PC-3 (cell line): ENCODE data around the gene CNTFR. TPM values are rescaled to one million over a fixed set of nuclear protein-coding genes. Genes with fewer than 3 reads are reported as not detected.

Experiments
- ATAC-seq: fragments of 200-7000 bp; cut with Tn5 transposase; 2 replicates; pipeline ENCODE4 v1.9.1; 2020; ENCODE audit warnings: mild to moderate bottlenecking, moderate library complexity
- BruUV-seq: library from RNA; stranded (reverse); fragments of 400-500 nt; replicated peaks from 2 replicates; lab custom pipeline; 2021; lab: Mats Ljungman, UMichigan
- CTCF ChIA-PET: fragments of 300-600 bp; sonication (Branson Sonifier 250); formaldehyde crosslinking; loops from one replicate; lab custom pipeline; 2022; ENCODE audit warnings: antibody characterized with exemption; lab: Charles Lee
- POLR2A ChIA-PET: fragments of 300-600 bp; sonication (Branson Sonifier 250); formaldehyde crosslinking; loops from one replicate; lab custom pipeline; 2022; ENCODE audit warnings: antibody characterized with exemption; ENCODE audit not compliant: unreplicated experiment; lab: Charles Lee
- DNase-seq: peaks from one replicate; pipeline ENCODE4 v3.0.0-alpha.2; 2015
- H2AFZ ChIP-seq: fragments of 300-600 bp; sonication (generic); 2 replicates; pipeline ENCODE4 v1.6.0; 2016; ENCODE audit warnings: antibody characterized with exemption, low read length
- H3F3A ChIP-seq: fragments of 300-600 bp; sonication (generic); one replicate; pipeline ENCODE4 v1.6.0; 2017; ENCODE audit warnings: antibody characterized with exemption, low read length, control low read depth, mild to moderate bottlenecking; ENCODE audit not compliant: unreplicated experiment
- H3K27ac ChIP-seq: fragments of 300-600 bp; sonication (generic); 2 replicates; pipeline ENCODE4 v1.5.1; 2016; ENCODE audit warnings: mild to moderate bottlenecking, low read length
- H3K27me3 ChIP-seq: fragments of 300-600 bp; sonication (generic); 2 replicates; pipeline ENCODE4 v1.6.1; 2016; ENCODE audit warnings: low read length, mixed read lengths
- H3K36me3 ChIP-seq: fragments of 300-600 bp; sonication (generic); 2 replicates; pipeline ENCODE4 v1.6.1; 2016; ENCODE audit warnings: low read depth, mixed run types, low read length, mixed read lengths
- H3K4me1 ChIP-seq: fragments of 300-600 bp; sonication (generic); 2 replicates; pipeline ENCODE4 v1.5.1; 2016; ENCODE audit warnings: low read length; ENCODE audit not compliant: insufficient read depth
- H3K4me2 ChIP-seq: fragments of 300-600 bp; sonication (generic); 2 replicates; pipeline ENCODE4 v1.6.0; 2016; ENCODE audit warnings: low read length
- H3K4me3 ChIP-seq: fragments of 300-600 bp; sonication (generic); 2 replicates; pipeline ENCODE4 v1.5.1; 2016; ENCODE audit warnings: mild to moderate bottlenecking, low read length, mixed read lengths
- H3K79me2 ChIP-seq: fragments of 300-600 bp; sonication (generic); 2 replicates; pipeline ENCODE4 v1.6.1; 2017; ENCODE audit warnings: low read length, mixed read lengths
- H3K9ac ChIP-seq: fragments of 300-600 bp; sonication (generic); 2 replicates; pipeline ENCODE4 v1.6.0; 2016; ENCODE audit warnings: mild to moderate bottlenecking, low read length
- H3K9me2 ChIP-seq: fragments of 300-600 bp; sonication (generic); replicated peaks from 2 replicates; pipeline ENCODE4 v1.6.1; 2016; ENCODE audit warnings: mixed run types, low read length, mixed read lengths
- H3K9me3 ChIP-seq: fragments of 300-600 bp; sonication (generic); 2 replicates; pipeline ENCODE4 v1.6.1; 2016; ENCODE audit warnings: low read length, mixed read lengths
- H4K20me1 ChIP-seq: fragments of 300-600 bp; sonication (generic); 2 replicates; pipeline ENCODE4 v1.6.1; 2016; ENCODE audit warnings: low read length, mixed read lengths
- EZH2 ChIP-seq: fragments of 300-600 bp; sonication (generic); IDR thresholded peaks from one replicate; pipeline ENCODE4 v1.6.1; 2017; ENCODE audit warnings: antibody characterized with exemption, mild to moderate bottlenecking, low read length; ENCODE audit not compliant: unreplicated experiment
- EZH2phosphoT487 ChIP-seq: fragments of 300-600 bp; sonication (generic); IDR thresholded peaks from 2 replicates; pipeline ENCODE4 v1.6.1; 2018; ENCODE audit warnings: mild to moderate bottlenecking, antibody characterized with exemption, low read length, borderline replicate concordance
- intact Hi-C: fragments of 100-400 bp; cut with micrococcal nuclease; formaldehyde crosslinking; loops from 2 replicates; pipeline ENCODE4 v1.9.0; 2023
- total RNA-seq: library from RNA; depleted of rRNA; stranded (reverse); fragments of >200 nt; gene quantifications from 2 replicates; pipeline ENCODE4 v1.2.3, GENCODE V29; 2014
- TF ChIP-seq, protein P1 (sequence below): fragments of 300-600 bp; sonication (generic); conservative IDR thresholded peaks from 2 replicates; pipeline ENCODE4 v1.5.1; 2017; ENCODE audit warnings: antibody characterized with exemption, low read depth, mild to moderate bottlenecking, low read length

CNTFR gene
- total RNA-seq, 1 experiment from 2014 or later = not detected

- Histone ChIP-seq H3K9me2 (no peaks in the 10 kb centered on the region), H3F3A (no peaks in the 10 kb centered on the region), H3K27me3 (peaks cover 2% of the 10 kb centered on the region), H3K9ac (no peak overlapping the region), H2AFZ (no peak overlapping the region), H3K4me3 (no peak overlapping the region), H3K36me3 (no peaks in the 10 kb centered on the region), H3K4me1 (no peaks in the 10 kb centered on the region), H3K79me2 (no peaks in the 10 kb centered on the region), H3K27ac (no peak overlapping the region), H3K9me3 (no peaks in the 10 kb centered on the region), H4K20me1 (no peaks in the 10 kb centered on the region), H3K4me2 (no peak overlapping the region)
- ATAC-seq (no peak), DNase-seq (no peak)
- no TSS peak for BruUV-seq
- intact Hi-C loops = no loop called here
- POLR2A ChIA-PET = no interaction called here
- no peak for TF ChIP-seq EZH2
- CTCF ChIA-PET = no interaction called here
Observed at GRCh38 chr9:34581318-34581717, 8.2 kb downstream of the CNTFR start.

DNA sequence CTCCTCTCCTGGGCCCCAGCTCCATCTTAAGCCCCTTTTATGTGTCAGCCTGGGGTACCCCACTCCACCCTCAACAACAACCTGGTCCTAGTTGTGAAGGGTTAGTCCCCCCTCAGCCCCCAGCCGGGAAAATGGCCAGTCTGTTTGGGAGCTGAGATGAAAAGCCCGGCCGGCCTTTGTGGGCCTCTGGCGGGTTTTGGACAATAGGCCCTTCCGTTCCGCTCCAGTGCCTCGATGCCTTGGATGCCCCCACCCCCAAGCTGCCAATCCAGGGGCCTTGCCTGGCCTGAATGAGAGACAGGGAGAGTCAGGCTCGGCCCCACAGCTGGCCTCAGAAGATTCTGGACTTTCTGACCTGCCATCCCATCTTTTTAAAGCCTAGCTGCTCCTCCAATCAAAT, 9.2 kb downstream of the CNTFR start:
- TF ChIP-seq EZH2 (no peak), EZH2phosphoT487 (no peak)
- TF ChIP-seq, protein P1, sequence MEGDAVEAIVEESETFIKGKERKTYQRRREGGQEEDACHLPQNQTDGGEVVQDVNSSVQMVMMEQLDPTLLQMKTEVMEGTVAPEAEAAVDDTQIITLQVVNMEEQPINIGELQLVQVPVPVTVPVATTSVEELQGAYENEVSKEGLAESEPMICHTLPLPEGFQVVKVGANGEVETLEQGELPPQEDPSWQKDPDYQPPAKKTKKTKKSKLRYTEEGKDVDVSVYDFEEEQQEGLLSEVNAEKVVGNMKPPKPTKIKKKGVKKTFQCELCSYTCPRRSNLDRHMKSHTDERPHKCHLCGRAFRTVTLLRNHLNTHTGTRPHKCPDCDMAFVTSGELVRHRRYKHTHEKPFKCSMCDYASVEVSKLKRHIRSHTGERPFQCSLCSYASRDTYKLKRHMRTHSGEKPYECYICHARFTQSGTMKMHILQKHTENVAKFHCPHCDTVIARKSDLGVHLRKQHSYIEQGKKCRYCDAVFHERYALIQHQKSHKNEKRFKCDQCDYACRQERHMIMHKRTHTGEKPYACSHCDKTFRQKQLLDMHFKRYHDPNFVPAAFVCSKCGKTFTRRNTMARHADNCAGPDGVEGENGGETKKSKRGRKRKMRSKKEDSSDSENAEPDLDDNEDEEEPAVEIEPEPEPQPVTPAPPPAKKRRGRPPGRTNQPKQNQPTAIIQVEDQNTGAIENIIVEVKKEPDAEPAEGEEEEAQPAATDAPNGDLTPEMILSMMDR = no peak
- Histone ChIP-seq H3K9me3 (no peaks in the 10 kb centered on the region), H3K27ac (no peak overlapping the region), H3K9ac (no peak overlapping the region), H2AFZ (no peak overlapping the region), H3K79me2 (no peaks in the 10 kb centered on the region), H3K9me2 (no peaks in the 10 kb centered on the region), H3K27me3 (no peaks in the 10 kb centered on the region; the same call in 1 of the 2 replicates), H3K4me3 (no peak overlapping the region), H3K4me1 (no peaks in the 10 kb centered on the region), H3K36me3 (no peaks in the 10 kb centered on the region), H3K4me2 (no peak overlapping the region), H3F3A (no peaks in the 10 kb centered on the region), H4K20me1 (no peaks in the 10 kb centered on the region)
- POLR2A ChIA-PET = no interaction called here
- ATAC-seq (no peak), DNase-seq (no peak)
- intact Hi-C loops = no loop called here
- no TSS peak for BruUV-seq
- CTCF ChIA-PET = no interaction called here

- H3K4me2 ChIP-seq = no peak overlapping the region
- H3K79me2 ChIP-seq = no peaks in the 10 kb centered on the region
- no peaks in the 10 kb centered on the region for H3K36me3 ChIP-seq
- ATAC-seq = no peak
- H4K20me1 ChIP-seq = no peaks in the 10 kb centered on the region
- ChIA-PET POLR2A (no interaction called here), CTCF (no interaction called here)
- H2AFZ ChIP-seq = no peak overlapping the region
- H3K9me3 ChIP-seq = no peaks in the 10 kb centered on the region
- DNase-seq = no peak
- H3K27ac ChIP-seq = no peak overlapping the region
- H3K9me2 ChIP-seq = no peaks in the 10 kb centered on the region
- intact Hi-C loops = no loop called here
- no peaks in the 10 kb centered on the region for H3K4me1 ChIP-seq
- no peaks in the 10 kb centered on the region; the same call in 1 of the 2 replicates for H3K27me3 ChIP-seq
- H3K9ac ChIP-seq = no peak overlapping the region
- no peak for TF ChIP-seq EZH2phosphoT487
- TF ChIP-seq EZH2 = no peak
- TF ChIP-seq, protein P1 = no peak
- no TSS peak for BruUV-seq
- H3F3A ChIP-seq = no peaks in the 10 kb centered on the region
- H3K4me3 ChIP-seq = no peak overlapping the region
Observed at GRCh38 chr9:34579808-34580163, 9.7 kb downstream of the CNTFR start.
